ENCODE results near the gene LIN7B. TPM values are rescaled to one million over a fixed set of nuclear protein-coding genes. Genes with fewer than 3 reads are reported as not detected.

The LIN7B gene
- total and polyA plus RNA-seq, 9 of the 15 experiments (the other 6 are each of a cell fraction or from before 2014, with no cell fraction given) = 0.89 to 15.7 (median 4.0) TPM

GRCh38 chr19:49150106-49150943 lies 36.2 kb downstream of the LIN7B start (continued):
- TF ChIP-seq ZHX1 (conservative IDR thresholded peaks at IDR 0.05; ENCODE audit: low read length) = no peak
- TF ChIP-seq TFAM (CRISPR knock-in tag; conservative IDR thresholded peaks at IDR 0.05) = no peak
- no peak for TF ChIP-seq MEF2D (tag; conservative IDR thresholded peaks at IDR 0.05; ENCODE audit: low read depth)
- no peak for TF ChIP-seq MCM5 (IDR thresholded peaks at IDR 0.05; ENCODE audit: low read depth)
- TF ChIP-seq E2F6 (IDR thresholded peaks at IDR 0.05; ENCODE audit: borderline replicate concordance in 1 of 2, extremely low read depth in 1 of 2, insufficient read depth in 1 of 2, insufficient read length in 1 of 2, low read depth in 1 of 2, low read length in 1 of 2, poor library complexity in 1 of 2, severe bottlenecking in 1 of 2) = peak; percentile 30 to 69
- TF ChIP-seq, protein P1, sequence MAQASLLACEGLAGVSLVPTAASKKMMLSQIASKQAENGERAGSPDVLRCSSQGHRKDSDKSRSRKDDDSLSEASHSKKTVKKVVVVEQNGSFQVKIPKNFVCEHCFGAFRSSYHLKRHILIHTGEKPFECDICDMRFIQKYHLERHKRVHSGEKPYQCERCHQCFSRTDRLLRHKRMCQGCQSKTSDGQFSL (CRISPR knock-in tag; IDR thresholded peaks at IDR 0.05) = peak; percentile 59
- TF ChIP-seq, protein P1 (tag; IDR thresholded peaks at IDR 0.05) = no peak
- TF ChIP-seq TFAP4 (CRISPR knock-in tag; IDR thresholded peaks at IDR 0.05; ENCODE audit: borderline replicate concordance) = peak; percentile 78
- peak in 1 of 2 experiments; percentile 99; a peak in 2 of 4 replicates for TF ChIP-seq FOXK2 (conservative IDR thresholded peaks at IDR 0.05 in 1 of 2, IDR thresholded peaks at IDR 0.05 in 1 of 2; ENCODE audit: low read depth in 2 of 2)
- TF ChIP-seq SRSF7 (optimal IDR thresholded peaks at IDR 0.05; ENCODE audit: low read depth, low read length) = no peak
- TF ChIP-seq HMG20B (CRISPR knock-in tag; IDR thresholded peaks at IDR 0.05) = no peak
- TF ChIP-seq KDM4B (IDR thresholded peaks at IDR 0.05; ENCODE audit: borderline replicate concordance in 2 of 2, low read depth in 1 of 2) = 0 out of 4 replicates have a peak, but pooled peaks of 1 of the 2 experiments have one; percentile 6
- TF ChIP-seq, protein P2, sequence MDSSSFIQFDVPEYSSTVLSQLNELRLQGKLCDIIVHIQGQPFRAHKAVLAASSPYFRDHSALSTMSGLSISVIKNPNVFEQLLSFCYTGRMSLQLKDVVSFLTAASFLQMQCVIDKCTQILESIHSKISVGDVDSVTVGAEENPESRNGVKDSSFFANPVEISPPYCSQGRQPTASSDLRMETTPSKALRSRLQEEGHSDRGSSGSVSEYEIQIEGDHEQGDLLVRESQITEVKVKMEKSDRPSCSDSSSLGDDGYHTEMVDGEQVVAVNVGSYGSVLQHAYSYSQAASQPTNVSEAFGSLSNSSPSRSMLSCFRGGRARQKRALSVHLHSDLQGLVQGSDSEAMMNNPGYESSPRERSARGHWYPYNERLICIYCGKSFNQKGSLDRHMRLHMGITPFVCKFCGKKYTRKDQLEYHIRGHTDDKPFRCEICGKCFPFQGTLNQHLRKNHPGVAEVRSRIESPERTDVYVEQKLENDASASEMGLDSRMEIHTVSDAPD (CRISPR knock-in tag; IDR thresholded peaks at IDR 0.05) = no peak
- TF ChIP-seq ETS2 (tag; IDR thresholded peaks at IDR 0.05; ENCODE audit: borderline replicate concordance, poor library complexity, severe bottlenecking) = no peak
